HPDE6-E6E7 (cell line): Measurements from ENCODE around the gene ETAA1.
A peak's percentile ranks its signal among the peaks of the same experiment; 100 is the strongest.

ENCODE experiments used
- DNase-seq: peaks from one replicate; pipeline ENCODE4 v3.0.0; 2011; ENCODE audit warnings: missing footprints; ENCODE audit errors: extremely low spot score

ETAA1 gene

DNA sequence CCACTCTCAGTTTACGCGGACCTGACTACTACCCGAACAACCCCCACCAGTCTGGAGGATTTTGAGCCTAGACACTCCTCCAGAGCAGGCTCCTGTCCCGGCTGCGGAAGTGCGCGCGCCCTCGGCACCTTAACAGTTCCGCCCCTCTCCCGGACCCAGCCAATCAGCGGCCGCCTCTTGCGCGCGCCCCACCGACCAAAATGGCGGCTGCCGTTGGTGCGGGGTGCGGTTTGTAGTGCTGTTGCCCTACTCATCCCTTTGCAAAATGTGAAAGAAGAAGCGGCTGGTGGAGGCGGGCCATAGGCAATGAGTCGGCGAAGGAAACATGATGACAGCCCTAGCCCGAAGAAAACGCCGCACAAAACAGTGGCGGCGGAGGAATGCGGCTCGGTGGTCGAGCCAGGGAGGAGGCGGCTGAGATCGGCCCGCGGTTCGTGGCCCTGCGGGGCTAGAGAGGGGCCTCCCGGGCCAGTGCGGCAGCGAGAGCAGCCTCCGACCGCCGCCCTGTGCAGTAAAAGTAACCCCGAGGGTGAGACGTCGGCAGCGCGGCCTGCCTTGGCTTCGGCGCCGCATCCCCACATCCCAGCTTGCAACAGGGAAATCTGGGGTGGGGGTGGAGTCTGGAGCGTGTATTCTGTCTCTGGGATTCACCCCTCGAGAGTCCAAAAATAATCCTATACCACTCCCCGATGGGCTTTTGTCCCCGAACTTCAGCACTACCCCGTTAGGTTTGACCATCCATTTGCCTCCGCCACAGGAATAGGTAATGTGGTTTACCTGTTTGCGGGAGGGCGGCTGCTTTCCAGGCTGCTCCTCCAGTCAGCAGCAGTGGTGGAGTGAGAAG is at the start of gene ETAA1:
Gene ETAA1 (plus strand): TSS at position 191 of the 844 bp plus-strand sequence. CDS start 116 bp downstream, at position 307.
- DNase-seq: peak; percentile 85

GRCh38 chr2:67366832-67367412 is 30.2 kb upstream of the ETAA1 start:
- DNase-seq: no peak

DNA sequence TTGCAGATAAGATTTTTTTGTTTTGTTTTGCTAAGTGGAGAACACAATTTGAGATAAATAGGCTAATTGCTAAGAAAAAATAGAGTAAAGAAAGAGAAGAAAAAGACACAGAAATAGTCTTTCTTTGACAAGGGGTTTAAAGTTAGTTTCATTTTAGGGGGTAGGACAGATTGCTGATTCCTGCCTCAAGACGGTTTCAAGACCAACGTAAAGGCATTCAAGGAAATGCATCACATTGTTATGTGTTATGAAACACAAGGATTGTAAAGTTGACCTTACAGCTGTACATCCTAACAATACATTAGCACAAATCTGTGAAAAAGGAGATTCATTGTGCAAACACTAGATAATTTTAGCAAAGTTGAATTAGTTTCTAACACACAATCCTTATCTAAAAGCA is 22.7 kb upstream of the ETAA1 start:
- DNase-seq: no peak

- DNase-seq: no peak
Measured at GRCh38 chr2:67374949-67375348, 22.2 kb upstream of the ETAA1 start.

DNA sequence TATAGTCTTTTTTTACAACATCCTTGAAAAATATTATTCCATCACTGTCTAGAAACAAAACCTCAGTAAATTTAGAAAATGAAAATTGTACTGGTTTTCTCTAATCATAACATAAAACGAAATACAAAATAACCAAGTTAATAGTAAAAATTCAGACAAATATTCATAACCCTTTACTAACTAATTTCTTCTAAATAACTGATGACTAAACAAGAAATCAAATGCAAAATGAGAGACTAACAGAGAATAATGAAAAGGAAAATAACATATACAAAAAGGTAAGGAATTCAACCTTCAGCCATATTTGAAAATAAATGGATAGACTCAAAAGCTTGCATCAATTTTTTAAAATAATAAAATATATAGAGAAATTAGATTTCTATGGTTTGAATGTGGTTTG is 18.6 kb upstream of the ETAA1 start:
- no peak for DNase-seq

- no peak for DNase-seq
Measured at GRCh38 chr2:67379048-67379447, 18.1 kb upstream of the ETAA1 start.

DNA sequence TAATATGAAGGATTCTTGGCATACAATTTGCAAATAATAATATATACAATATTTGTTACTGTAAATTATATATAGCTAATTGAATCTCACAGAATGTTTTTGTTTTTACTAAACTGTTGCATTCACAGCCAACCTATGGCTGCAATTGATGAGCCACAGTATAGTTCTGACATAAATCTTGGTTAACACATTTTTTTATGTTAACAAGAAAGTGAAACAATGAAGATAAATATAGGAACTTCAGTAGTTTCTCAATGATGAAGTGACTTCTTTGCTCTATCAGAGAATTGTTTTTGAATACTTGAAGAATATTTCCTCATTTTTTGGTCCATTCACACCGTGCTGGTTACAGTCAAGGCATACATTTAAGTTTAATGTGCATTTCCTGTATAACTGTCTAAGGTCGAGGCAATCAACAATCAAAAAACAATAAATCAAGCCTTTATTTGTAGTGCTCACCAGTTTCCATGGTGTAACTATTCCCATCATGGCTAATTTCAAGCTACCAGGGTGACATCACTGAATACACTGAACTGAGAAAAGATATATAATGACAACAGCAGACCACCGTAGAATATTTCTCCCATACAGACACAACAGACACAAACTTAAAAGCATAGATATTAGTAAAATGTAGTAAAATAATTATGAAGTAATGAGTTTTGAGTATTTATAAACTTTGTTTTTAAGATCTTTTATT is 12.9 kb upstream of the ETAA1 start:
- DNase-seq: no peak

DNA sequence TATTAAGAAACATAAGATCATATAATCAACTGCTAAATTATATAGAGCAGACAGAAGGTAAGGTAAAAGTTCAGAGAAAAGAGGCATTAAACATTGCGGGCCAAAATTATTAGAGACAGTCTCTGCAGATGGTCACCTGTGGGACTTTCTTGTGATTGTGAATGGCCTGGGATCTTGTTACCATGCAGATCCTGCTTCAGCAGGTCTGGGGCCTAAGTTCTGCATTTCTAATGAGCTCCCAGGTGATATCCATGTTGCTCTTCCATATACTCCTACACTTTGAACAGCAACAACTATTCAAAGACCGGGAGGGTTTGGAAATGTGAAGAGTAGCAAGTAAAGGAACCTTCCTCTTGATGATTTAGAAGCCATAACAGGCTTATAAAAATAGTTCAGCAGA is 8.5 kb upstream of the ETAA1 start:
- DNase-seq: no peak

DNA sequence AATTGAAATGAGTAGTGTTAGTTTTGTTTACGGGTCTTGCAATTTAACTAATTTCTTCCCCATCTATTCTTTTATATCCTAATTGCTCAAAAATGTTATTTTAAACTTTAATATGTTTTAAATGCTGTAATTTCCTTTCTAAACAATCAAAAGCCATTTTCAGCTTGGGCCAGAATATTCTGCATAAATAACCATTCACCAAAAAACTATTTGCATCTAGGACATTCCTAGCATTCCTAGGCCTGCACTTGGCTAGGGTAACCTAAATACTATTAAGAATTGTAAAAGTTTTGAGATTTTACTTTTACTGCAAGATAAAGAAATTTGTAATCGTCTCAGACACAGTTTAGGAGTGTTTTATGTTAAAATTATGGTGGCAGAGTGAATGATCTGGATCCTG is 7.8 kb upstream of the ETAA1 start:
- no peak for DNase-seq

DNA sequence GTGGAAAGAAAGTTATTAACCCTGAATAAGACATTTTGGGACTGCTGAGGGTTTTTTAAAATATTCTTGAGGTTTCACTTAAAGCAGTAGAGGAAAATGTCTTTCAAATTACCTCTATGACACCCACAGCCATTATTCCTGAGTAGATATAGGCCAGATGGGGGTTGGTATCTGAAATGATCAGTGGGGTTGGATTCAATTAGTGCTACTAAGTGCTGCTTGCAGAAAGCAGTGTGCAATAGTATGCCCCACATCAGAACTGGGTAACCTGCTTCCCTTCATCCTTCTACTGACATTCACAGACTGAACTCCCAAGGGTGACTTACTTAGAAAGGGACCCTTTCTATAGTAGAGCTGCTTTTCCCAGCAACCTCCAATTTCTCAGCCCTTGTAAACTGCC is 7.3 kb upstream of the ETAA1 start:
- DNase-seq: no peak

DNA sequence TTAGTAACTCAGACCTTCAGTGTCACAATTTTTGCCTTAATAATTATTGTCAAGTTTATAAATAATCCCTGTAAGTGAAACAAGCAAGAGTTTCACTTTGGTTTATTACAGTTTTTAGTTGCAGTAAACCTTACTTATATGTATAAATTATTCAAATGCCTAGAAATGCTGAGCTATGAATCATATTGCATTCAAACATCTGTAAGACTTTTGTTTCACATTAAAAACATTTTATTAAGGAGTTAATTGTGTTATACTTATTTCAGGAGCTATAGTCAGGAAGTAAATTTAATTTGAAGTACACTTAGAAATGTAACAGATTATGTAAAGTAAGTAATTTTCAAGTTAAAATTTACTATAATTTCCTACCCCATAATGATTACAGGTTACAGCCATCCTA is 3.9 kb upstream of the ETAA1 start:
- no peak for DNase-seq

- DNase-seq: no peak
Measured at GRCh38 chr2:67394734-67395133, 2.4 kb upstream of the ETAA1 start.

DNA sequence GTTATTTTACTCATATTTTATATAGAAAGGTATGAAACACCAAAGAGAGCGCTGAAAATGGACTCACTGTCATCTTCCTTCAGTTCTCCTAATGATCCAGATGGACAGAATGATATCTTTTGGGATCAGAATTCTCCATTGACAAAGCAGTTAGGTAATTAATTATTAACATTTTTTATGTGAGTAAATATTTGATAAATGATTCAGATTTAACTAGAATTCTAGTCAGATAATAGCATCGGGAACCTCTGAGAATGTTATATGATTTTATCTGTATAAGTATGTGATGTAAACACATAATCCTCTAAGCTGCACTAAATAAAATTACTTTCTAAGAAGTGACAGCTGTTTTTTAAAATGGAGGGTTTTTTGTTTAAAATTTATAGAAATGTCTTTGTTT is 2.0 kb downstream of the ETAA1 start:
- no peak for DNase-seq

DNA sequence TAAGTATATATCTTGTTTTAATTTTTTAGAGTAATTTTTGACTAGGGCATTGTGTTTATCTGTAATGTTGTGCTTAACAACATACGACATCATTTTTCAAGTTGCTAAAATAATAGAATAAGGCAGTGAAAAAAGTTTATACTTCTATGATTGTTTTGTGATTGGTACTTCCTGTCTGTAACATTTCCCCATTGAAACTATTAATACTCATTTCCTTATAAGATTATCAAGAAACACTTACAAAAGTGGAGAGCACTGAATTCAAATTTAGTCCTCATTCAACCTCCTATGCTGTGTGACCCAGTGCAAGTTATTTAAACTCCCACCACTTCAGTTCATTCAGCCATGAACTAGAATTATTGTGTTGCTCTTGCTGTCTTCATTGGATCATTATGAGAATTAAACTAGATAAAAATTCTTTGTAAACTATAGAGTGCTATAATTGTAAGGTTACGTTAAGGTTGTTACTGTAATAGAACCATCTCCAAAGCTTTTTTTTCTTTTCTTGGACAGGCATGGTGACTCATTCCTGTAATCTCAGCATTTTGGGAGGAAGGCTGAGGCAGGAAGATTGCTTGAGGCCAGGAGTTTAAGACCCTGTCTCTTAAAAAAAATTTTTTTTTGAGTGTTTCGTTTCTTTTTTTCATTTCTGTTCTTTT is 2.8 kb downstream of the ETAA1 start:
- DNase-seq: no peak

DNA sequence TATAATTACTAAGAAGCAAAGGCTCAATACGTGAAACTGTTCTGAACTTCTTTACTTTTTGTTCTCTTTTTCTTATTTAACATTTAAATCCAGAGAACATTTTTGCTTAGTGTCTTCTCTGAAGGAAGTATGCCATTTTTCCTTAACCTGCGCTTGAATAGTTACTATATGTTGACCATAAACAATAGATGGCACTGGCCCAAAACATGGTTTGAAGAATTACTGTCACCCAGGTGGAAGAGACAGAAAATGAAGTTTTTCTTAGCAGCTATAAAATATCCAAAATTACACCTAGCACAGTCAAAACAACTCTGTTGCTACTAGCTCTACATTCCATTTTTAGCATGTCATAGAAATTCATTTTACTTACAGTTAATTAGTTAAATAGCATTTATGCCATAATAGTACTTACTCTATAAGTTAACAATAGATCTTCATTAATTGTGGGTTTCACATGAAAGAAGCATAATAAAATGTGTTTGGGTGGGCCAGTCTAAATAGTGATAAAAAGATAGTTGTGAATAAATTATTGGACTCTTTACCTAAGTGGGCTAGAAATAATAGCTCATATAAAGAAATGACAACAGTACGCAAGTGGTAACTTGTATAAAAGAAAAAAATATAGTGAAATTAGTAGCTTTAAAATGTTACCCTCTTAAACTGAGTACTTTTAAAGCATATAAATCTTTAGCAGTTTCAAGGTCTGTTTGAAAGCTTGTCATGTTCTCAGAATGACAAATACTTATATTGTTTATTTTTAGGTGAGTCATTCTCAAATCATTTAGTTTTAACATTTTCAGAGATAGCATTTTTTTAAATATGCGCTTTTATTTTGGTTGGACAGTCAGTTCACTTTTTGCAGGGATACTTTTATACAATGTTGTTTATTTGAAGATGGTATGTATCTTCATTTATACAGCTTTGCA is 3.7 kb downstream of the ETAA1 start:
- DNase-seq: no peak

DNA sequence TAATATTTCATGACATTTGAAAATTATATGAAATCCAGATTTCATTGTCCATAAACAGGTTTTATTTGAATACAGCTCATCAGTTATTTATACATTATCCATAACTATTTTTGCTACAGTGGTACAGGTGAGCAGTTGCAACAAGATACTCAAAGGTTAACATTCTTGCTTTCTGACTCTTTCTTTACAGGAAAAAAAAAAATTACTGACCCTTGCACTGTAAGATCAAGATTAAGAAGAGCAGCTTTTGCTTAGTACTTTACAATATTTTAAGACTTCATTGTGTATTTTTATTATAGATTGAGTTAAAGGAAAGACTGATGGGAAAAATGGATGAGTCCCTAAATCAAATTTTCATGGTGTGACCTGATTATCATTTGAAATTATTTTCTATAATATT is 11.2 kb downstream of the ETAA1 start:
- DNase-seq: no peak

GRCh38 chr2:67412424-67412823 is 15.3 kb downstream of the ETAA1 start:
- DNase-seq: no peak

DNA sequence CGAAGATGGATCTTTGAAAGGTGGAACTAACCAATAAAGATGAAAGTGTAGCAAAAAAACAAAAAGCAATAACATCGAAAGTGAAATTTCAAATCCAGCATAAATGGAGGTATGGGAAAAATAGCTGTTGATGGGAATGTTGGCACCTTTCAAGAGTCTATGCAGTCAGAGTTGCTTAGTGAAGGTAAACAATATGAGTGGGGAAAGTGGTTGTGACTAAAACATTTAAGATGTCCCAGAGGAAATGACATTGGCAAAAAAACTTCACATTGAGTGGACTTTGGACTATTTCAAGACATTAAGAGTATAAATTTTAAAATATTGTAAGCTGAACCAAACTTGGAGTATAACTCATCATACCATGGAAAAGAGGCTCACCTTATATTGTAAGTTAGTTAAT is 17.7 kb downstream of the ETAA1 start:
- no peak for DNase-seq

DNA sequence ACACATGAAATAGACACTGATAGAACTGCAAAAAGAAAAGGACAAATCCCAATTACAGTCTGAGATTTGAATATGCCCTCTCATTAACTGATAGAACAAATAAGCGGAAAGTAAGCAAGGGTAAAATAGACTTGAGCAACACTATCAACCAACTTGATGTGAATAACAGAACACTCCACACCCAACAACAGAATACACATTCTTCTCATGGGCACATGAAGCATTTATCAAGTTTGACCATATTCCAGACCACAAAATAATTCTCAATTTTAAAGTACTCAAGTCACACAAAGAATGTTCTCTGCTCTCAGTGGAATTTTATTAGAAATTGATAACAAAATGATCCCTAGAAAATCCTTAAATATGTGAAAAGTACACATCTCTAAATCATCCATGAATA is 19.0 kb downstream of the ETAA1 start:
- no peak for DNase-seq

- DNase-seq: no peak
Measured at GRCh38 chr2:67423489-67423888, 26.4 kb downstream of the ETAA1 start.

DNA sequence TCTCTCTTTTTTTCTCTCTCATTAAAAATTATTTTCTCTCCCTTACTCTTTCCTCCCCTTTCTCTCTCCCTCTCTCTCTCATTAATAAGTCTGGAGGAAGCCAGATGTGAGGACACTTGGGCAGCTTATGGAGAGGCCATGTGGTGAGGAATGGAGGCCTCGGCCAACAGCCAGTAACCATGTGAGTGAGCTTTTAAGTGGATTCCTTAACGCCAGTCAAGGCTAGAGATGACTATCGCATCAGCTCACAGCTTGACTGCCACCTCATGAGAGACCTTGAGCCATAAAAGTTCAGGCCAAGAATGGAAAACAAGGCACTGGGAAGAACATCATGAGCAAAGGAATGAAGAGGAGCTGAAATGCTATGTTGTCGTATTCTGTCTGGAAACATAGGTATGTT is 39.1 kb downstream of the ETAA1 start:
- no peak for DNase-seq
